GM12873 (cell line): ENCODE measurements around the gene RPLP1.

Experiments
- CTCF ChIP-seq: IDR thresholded peaks from 2 replicates; pipeline ENCODE4 v1.5.1; 2012; ENCODE audit warnings: low read depth, mild to moderate bottlenecking, moderate library complexity, low read length, control low read depth; ENCODE audit not compliant: insufficient read depth; ENCODE audit errors: missing control alignments

Gene RPLP1

GRCh38 chr15:69479971-69480370 lies 27.4 kb downstream of the RPLP1 start:
- TF ChIP-seq CTCF, result no peak

- TF ChIP-seq CTCF, result no peak
Observed at GRCh38 chr15:69480932-69481331, 28.3 kb downstream of the RPLP1 start.

- no peak for TF ChIP-seq CTCF
Observed at GRCh38 chr15:69482686-69483256, 30.2 kb downstream of the RPLP1 start.

GRCh38 chr15:69484837-69485236 lies 32.2 kb downstream of the RPLP1 start:
- no peak for TF ChIP-seq CTCF

GRCh38 chr15:69486481-69487110 lies 34.0 kb downstream of the RPLP1 start:
- no peak for TF ChIP-seq CTCF

GRCh38 chr15:69489073-69489571 lies 36.5 kb downstream of the RPLP1 start:
- TF ChIP-seq CTCF, result no peak

GRCh38 chr15:69490356-69491037 lies 37.9 kb downstream of the RPLP1 start:
- TF ChIP-seq CTCF, result no peak
